C4-2B (cell line): ENCODE data around the gene TMEM117.

Source experiments
- CTCF ChIP-seq: fragments of 450-650 bp; conservative IDR thresholded peaks from 2 replicates; pipeline ENCODE4 v1.5.1; 2017; ENCODE audit warnings: mild to moderate bottlenecking
- ZFX ChIP-seq: fragments of 450-650 bp; IDR thresholded peaks from 2 replicates; pipeline ENCODE4 v1.6.1; 2017

DNA sequence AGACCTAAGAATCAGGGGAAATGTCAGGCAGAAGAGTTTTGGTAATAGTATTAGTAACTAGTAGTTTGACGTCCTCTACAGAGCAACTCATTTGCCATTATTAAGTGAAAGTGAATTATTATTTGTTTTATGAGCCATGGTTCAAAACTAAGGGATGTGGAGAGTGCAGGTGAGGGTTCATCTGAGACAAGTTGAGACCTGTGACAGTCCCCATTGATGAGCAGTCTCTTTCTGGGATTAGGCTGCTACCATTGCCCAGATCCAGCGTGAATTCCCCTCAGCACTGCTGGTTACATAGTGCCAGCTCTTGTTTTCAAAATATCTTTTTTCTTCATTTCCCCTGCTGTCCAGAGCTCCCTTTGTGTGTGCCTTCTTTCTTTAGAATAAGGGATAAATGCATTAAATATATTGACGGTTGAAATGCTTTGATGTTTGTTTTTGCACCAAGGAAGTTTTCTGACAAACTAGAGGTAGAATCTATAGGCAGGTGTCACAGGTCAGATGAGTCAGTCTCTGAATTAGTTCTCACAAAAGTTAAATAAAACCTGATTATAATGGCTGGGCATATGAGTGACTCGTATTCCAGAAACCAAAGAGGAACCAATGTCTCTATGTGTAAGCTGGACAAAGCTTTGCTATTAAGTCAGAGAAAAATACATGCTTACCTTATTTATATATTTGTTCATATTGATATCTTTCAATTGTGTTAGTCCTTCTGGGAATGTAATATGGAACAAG, 381.4 kb downstream of the TMEM117 start:
- TF ChIP-seq CTCF (no peak), ZFX (no peak)
